ENCODE results near the gene JRKL.

The JRKL gene

GRCh38 chr11:96389720-96390487 is at the start of gene JRKL, which contains the start of gene CCDC82:
TSS of gene JRKL (plus strand) at chr11:96390013. CDS start at chr11:96390650, 637 bp downstream.
TSS of gene CCDC82 (minus strand) at chr11:96389912. CDS start at chr11:96384747, 5,165 bp downstream.
- peak; percentile 90 for DNase-seq

GRCh38 chr11:96340555-96340885 is 49.3 kb upstream of the JRKL start:
- no peak for DNase-seq

- DNase-seq: no peak
Measured at GRCh38 chr11:96341211-96342013, 48.4 kb upstream of the JRKL start.

GRCh38 chr11:96342014-96342960 is 47.5 kb upstream of the JRKL start:
- DNase-seq: no peak

GRCh38 chr11:96342961-96343711 is 46.7 kb upstream of the JRKL start, which contains the start of gene MAML2:
TSS of gene MAML2 (minus strand) at chr11:96343195. CDS start at chr11:96341895, 1,300 bp downstream.
- peak; percentile 87 for DNase-seq

GRCh38 chr11:96356848-96357247 is 33.0 kb upstream of the JRKL start:
- DNase-seq: no peak

- no peak for DNase-seq
Measured at GRCh38 chr11:96357794-96358193, 32.0 kb upstream of the JRKL start.

GRCh38 chr11:96358321-96358720 is 31.5 kb upstream of the JRKL start:
- DNase-seq: no peak

- DNase-seq: no peak
Measured at GRCh38 chr11:96361778-96362177, 28.0 kb upstream of the JRKL start.

GRCh38 chr11:96365493-96365892 is 24.3 kb upstream of the JRKL start:
- no peak for DNase-seq

- no peak for DNase-seq
Measured at GRCh38 chr11:96366024-96366423, 23.8 kb upstream of the JRKL start.

- DNase-seq: no peak
Measured at GRCh38 chr11:96367342-96367741, 22.5 kb upstream of the JRKL start.

- no peak for DNase-seq
Measured at GRCh38 chr11:96373826-96374225, 16.0 kb upstream of the JRKL start.

GRCh38 chr11:96376796-96377195 is 13.0 kb upstream of the JRKL start:
- DNase-seq: no peak

GRCh38 chr11:96384156-96384555 is 5.7 kb upstream of the JRKL start:
- DNase-seq: peak; percentile 60

GRCh38 chr11:96385187-96385586 is 4.6 kb upstream of the JRKL start:
- no peak for DNase-seq

- DNase-seq: peak; percentile 65
Measured at GRCh38 chr11:96388891-96389719, 708 bp upstream of the JRKL start.

GRCh38 chr11:96390488-96390792 is 627 bp downstream of the JRKL start:
- no peak for DNase-seq

GRCh38 chr11:96391698-96392307 is 2.0 kb downstream of the JRKL start:
- no peak for DNase-seq

GRCh38 chr11:96393753-96394348 is 4.0 kb downstream of the JRKL start:
- DNase-seq: peak; percentile 36

- no peak for DNase-seq
Measured at GRCh38 chr11:96394773-96395172, 5.0 kb downstream of the JRKL start.

All from COR-L47 (cell line).